GM03348 (cell line): ENCODE measurements around the gene RAPGEF3.
A peak's percentile ranks its signal among the peaks of the same experiment; 100 is the strongest.

Source experiments
- DNase-seq: peaks from one replicate; pipeline ENCODE4 v3.0.0; 2012; ENCODE audit warnings: low spot score

RAPGEF3 gene

GRCh38 chr12:47776471-47777143 lies 17.9 kb upstream of the RAPGEF3 start:
- DNase-seq = peak; percentile 61

GRCh38 chr12:47775100-47775911 lies 16.6 kb upstream of the RAPGEF3 start:
- DNase-seq = no peak

DNA sequence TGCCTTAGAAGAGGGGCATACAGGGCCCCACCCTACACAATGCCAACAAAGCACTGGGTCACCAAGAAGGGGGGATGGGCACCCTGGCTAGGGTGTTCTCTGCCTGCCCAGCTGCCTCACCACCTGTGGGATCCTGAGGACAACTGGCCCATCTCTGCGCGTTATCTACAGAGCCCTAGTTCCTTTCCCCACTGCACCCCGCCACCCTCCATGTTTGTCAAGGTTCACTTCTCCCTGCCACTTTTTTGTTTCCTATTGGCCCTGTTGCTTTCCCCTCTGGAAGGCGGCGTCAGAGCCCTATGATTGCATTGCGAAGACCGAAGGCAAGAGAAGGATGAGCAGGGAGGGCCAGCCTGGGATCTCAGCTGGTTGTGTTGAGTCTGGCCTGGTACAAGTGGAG lies 16.0 kb upstream of the RAPGEF3 start:
- no peak for DNase-seq

- DNase-seq = no peak
Observed at GRCh38 chr12:47773858-47774580, 15.3 kb upstream of the RAPGEF3 start.

GRCh38 chr12:47773062-47773857 lies 14.6 kb upstream of the RAPGEF3 start, which contains the start of gene SLC48A1:
Gene SLC48A1 (plus strand): TSS chr12:47773238. CDS start chr12:47773305, 67 bp downstream.
- peak; percentile 96 for DNase-seq

DNA sequence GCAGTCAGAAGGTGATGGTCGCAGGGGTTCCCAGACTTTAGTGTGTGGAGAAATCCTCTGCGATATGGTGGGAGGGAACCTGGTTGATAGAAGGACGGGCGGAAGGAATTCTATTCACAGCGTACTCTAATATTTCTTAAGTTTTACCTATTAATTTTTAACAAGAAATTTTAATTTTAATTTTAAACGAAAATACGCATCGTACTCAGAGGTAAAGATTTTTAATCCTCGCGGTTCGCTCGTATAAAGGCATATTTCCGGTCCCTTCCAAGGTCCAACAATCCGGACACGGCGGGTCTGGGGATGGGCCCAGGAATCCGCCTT lies 14.0 kb upstream of the RAPGEF3 start:
- DNase-seq = no peak

DNA sequence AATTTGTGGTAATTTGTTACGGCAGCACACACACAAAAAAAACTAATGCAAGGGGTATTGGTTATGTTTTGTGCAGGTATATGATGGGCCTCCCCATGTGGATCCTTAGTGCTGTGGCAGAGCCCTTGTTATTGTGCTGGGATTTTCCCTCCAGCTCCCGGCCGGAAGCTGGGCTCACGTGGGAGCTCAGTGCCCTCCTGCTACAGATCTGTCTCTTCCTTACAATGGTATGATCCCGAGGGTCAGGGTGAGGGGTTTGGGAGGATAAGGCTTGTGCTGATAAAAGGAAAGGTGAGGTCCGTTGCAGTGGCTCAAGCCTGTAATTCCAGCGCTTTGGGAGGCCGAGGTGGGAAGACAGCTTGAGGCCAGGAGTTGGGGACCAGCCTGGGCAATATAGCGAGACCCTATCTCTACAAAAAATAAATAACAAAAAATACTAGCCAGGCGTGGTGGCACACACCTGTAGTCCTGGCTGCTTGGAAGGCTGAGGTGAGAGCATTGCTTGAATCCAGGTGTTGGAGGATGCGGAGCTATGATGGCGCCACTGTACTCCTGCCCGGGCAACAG lies 13.5 kb upstream of the RAPGEF3 start:
- DNase-seq = no peak

GRCh38 chr12:47771304-47771703 lies 12.6 kb upstream of the RAPGEF3 start:
- no peak for DNase-seq

DNA sequence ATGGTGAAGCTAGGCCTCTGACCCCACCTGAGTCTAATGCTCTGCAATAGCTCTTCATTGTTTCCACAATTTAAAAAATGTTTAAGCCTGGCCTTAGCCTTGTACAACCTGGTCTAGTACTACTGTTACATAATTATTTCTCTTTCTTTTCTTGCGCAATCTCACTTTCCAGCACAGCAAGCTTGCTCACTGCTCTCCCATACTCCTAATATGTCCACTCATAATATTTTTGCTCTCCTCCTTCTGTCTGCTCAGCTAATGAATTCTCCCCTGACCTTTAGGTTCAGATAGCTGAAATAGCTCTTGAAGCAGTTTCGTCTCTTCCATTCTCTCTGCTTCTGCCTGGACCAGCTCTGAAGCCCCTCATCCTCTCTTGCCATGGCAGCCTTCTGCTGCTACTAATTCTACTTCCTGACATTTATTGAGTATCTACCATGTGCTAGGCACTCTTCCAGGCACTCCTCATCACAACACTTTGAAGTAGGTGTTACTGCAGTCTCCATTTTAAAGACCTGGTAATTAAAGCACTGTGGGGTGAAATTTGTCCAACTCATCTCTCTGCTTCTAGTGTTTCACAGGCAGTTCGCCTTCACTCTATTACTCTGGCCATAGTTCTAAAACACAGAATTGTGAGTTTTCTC lies 11.5 kb upstream of the RAPGEF3 start:
- peak; percentile 72 for DNase-seq

DNA sequence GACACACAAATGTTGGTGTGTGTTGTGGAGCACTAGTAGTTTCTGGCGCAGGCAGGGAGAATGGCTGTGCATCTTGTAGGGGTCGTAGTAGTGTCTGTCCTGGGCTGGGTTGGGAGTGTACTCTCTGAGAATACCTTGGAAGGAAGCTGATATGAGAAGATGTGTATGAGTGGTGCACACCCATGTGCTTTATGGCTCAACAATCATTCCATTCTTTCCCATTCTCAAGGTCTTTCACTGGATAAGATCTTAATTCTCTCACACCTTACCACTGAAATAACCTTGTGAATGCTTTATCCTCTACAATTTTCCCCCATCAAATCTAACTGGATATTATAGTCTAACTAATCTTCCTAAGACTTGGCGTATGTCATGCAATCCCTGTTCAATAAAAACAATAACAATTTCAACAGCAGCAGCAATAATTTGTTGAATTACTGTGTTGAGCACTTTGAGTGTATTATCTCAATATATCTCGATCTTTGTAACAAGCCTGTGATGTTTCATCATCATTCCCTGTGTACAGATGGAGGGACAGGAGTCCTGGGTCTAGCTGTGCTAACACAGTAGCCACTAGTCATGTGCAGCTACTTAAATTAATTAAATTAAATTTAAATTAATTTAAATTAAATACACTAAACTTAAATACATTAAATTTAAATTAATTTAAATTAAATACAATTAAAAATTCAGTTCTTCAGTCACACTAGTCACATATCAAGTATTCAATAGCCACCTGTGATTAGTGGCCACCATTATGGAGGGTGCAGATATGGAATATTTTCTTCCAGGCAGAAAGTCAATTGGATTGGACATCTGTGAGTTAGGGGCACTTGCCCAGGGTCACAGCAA lies 10.8 kb upstream of the RAPGEF3 start:
- no peak for DNase-seq

- peak; percentile 79 for DNase-seq
Observed at GRCh38 chr12:47768323-47768811, 9.7 kb upstream of the RAPGEF3 start.

- DNase-seq = no peak
Observed at GRCh38 chr12:47767216-47767724, 8.6 kb upstream of the RAPGEF3 start.

DNA sequence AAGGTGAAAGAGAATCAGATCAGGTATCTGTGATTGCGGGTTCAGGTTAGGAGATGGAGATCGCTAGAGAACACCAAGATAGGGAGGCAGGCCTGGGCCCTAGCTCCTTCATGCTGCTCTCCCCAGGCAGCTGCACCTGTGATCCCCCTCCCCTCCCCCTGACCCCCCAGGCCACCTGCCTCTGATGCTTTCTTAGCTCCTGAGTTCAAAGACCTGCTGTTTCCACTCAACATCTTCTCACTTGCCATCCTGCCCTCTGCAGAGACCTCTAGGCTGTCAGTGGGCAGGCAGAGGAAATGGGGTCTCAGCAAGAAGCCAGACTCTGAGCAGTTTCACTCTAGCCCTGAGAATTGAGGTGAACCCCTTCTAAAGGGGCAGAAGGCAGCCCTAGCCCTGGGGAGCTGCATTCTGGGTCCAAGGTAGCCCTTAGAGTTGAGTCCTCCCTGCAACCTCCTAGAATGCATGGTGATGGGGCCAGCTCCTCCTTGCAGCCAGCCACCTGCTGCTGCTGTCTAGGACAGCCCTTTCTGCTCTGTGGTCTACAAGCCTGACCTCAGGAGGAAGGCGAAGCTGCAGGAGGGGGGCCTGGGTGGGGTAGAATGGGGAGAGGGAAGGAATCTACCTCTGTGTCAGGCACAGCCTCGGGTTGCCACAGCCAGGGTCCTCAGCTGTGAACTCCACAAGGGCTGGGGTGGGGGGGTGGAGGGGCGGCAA lies 8.0 kb upstream of the RAPGEF3 start:
- DNase-seq = no peak

DNA sequence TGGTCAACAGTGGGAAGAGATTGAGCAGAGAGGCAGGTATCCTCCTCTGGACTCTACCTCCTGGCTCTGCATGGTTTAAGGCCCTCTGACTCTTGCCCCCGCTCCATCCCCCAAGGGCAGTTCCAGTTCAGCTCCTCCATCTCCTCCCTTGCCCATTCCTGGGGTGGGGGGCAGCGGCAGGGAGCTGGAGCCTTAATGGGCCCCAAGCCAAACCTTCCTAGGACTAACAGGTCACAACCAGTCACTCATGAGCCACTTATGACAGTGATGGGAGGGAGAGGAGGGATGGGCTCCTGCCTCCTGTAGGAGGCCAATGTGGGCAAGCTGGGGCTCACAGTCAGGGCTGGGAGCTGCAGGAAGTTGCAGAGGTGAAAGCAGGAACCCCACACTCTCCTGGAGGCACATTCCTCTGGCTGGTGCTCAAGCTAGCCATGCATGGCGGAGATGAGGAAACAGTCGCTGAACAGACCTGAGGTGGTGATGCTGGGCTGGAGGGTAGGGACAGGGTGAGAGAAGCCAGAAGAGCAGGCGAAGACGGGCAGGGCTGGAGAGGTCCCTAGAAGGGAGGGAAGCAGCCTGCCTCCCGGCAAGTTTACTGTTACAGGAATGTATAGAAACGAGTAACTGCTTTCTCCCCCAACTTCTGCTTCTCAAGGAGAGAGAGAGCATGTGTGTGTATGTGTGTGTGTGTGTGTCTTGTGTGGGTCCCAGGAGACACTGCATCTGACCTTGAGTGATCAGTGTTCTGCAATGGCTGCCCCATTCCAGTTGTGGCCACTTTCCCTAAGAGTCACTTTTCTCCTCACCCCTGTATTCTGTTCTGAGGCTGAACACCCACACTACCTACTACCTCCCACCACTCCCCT lies 5.0 kb upstream of the RAPGEF3 start:
- no peak for DNase-seq

DNA sequence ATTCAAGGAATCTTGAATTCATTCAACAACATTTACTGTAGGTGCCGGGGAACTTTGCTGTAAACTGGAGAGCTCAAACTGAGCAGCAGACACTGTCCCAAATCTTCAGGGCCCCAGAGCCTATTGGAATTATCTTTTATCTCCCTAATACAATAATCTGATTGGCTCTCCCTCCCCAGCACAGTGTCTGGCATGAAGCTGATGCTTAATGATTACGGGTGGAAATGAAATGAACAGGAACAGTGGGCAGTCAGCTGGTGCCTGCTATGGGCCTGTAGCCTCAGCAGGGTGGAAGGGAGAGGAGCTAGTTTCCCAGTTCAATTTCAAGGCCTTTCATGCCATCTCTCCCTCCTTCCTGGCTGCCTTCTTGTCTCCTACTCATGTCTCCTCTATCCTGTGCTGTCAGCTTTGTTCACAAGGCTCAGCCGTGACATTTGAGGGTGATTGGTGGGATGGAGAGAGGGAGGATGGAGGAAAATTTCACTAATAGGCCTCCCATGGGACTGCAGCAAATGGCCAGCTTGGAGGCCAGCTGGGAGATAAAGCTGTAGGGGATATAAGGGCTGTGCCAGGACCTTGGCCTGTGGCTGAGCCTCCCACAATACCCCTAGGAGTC lies 4.3 kb upstream of the RAPGEF3 start:
- no peak for DNase-seq

DNA sequence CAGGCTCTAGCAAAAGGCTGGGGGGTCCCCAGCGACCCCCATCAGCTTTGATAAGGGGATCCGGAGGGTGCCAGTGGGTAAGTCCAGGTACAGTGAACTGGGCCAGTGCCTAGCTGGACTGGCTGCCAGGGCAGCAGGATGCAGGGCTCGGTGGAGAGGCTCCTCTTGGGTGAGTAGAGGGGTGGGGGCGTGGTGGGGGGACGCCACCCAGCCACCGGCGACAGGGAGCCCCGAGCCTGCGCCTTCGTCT lies 171 bp downstream of the RAPGEF3 start:
- DNase-seq = no peak

DNA sequence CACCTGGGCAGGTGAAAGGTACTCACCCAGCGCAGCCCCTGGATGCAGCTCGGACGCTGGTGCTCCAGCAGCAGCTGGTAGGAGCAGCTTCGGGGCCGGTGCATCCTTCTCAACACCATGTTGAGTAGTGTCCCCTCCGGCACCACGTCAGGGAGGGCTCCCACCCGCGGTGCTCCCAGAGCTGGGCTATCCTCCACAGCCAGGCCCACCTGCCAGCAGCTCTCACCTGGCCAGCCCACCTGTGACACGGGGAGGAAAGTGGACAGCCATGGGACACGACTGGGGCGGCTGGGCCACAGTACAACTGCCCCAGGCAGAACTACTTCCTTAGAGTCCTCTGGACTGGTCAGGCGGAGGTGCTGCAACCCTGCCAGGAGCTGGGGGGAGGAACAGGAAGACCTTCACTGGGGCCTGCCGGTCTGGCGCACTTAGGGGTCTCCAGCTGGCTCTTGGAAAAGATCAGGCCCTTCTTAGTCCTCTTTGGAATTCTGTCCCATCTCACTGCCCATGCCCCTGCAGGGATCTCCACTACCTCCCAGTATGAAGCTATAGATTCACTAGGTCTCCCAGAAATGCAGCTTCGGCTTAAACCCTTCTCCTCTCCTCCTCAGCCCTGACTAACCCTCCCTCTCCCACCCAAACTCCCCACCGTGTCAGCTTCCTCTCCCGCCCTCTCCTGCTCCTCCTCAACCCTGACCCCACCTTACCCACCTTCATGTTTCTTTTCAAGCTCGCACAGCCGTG lies 668 bp downstream of the RAPGEF3 start:
- DNase-seq = no peak
